CD4-positive, alpha-beta T cell treated with Interleukin-12 subunit alpha and Interleukin-12 subunit beta, for 1 hour (primary cell): Measurements from ENCODE around the gene SYT7.
"Not testable (repeated sequence)": the region's sequence is repeated elsewhere in the genome, so short reads cannot be mapped to it uniquely, and the experiment has no call there.

Experiments
- DNase-seq: peaks from one replicate; pipeline ENCODE4 v3.0.0-alpha.2; 2020

Gene SYT7

DNA sequence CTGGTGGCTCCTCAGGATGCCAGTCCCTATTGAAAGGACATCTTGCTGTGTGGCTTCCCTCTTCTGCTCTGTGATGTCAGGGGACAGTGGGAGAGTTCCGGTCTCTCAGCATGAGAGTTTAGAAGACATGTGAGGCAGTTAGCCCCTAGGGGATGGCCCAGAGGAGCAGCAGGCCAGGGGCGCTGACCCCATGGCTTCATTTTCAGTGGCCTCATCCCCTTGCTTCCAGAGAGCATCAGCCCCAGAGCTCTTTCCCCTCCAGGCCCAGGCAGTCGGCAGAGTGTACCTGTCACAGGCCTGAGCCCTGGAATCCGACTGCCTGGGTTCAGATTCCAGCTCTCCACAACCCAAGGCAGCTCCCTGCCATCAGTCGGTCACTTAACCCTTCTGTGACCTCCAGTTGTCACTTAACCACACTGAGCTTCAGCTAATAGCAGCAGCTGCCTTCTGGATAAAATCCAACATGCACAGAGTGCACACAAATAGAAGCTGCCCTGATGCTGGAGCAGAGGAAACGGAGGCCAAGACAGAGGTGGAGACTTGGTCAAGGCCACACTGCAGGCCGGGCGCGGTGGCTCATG lies 86.4 kb downstream of the SYT7 start:
- DNase-seq, result no peak

DNA sequence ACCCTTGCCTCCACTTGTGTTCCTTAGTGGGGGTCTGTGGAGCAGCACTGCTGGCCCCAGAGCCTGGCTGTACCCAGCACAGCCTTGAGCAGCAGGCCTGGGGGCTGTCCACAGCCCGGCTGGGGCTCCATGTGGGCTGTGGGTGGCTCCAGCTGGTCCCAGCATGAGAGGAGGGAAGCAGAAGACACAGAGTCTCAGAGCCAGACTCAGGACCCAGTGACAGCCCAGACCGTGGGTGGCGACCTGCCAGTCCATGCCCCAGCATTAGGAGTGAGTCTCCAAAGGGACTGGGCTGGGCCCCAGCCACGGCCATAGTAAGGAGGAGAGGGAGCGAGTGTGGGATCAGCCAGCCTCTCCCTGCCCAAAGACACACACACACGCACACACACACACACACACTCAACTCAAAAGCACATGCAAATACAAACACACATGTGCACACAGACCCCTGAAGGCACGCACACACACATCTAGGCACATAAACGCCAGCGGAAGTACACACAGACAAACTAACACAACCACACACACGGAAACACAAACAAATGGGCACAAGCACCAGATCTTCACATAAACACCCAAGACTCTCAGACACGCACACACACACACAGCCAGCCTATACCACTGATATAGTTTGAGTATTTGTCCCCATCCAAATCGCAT lies 89.0 kb downstream of the SYT7 start:
- DNase-seq, result no peak

DNA sequence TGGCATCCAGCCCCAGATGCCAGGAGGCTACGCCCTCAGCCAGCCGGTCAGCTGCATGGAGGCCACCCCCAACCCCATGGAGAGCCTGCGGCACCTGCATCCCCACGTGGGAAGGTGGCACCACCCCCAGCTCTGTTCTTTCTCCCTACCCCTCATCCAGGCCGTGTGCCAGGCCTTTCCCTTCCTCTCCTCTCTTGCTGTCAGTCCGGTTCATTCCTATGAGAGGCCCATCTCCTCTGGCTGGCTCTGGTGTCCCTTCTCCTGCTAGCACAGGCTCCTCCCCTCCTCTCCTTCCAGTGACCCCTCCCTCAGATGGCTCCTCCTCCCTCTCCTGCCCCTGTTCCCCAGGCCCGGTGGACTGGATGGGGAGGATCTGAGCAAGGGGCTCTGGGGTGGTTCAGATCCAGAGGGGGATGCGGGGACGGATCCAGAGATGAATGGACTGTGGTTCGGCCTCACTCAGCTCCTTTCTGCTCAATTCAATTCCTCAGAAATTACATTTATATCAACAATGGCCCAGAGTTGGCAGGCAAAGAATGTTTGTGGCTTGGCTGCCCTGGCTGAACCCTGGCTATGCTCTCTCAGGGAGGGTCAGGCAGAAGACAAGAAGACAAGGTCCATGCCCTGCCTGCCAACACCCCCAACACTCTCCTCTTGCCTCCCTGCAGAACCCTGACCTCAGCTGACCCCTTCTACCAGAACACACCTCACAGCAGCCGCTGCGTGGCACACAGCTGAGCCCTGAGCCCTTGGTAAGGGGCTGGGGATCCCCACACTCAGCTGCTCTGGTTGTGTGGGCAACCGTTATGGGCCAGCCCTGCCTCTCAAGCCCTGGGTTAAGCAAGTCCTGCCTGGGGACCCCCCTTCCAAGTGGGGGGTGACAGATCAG lies 90.8 kb downstream of the SYT7 start:
- no peak for DNase-seq

DNA sequence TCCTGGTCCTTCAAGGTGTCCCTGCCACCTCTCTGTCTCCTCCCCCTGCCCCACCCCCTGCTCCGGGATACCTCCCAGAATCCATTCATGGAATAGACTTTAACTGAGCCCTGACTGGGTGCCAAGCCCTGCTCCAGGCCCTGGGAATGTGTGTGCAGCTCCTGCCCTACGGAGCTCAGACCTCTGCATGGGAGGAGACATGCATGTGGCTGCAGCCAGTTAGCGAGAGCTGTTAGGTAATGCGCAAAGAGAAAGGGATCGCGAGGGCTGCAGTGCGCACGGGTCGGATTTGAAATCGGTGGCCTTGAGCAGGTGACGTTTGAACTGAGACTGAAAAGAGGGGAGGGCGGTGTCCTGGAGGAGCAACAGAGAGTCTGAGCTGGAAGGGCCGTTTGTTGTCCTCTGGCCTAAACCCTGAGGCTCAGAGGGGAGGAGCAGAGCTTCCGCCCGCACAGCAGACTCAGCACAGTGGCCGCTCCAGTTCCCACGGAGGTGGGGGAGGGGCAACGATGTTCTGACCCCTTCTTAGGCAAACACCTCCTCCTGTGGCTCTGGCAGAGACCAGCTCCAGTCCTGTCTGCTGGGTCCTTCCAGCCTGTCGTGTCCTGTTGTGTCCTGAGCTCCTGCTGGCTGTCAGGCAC lies 92.1 kb downstream of the SYT7 start:
- no peak for DNase-seq

DNA sequence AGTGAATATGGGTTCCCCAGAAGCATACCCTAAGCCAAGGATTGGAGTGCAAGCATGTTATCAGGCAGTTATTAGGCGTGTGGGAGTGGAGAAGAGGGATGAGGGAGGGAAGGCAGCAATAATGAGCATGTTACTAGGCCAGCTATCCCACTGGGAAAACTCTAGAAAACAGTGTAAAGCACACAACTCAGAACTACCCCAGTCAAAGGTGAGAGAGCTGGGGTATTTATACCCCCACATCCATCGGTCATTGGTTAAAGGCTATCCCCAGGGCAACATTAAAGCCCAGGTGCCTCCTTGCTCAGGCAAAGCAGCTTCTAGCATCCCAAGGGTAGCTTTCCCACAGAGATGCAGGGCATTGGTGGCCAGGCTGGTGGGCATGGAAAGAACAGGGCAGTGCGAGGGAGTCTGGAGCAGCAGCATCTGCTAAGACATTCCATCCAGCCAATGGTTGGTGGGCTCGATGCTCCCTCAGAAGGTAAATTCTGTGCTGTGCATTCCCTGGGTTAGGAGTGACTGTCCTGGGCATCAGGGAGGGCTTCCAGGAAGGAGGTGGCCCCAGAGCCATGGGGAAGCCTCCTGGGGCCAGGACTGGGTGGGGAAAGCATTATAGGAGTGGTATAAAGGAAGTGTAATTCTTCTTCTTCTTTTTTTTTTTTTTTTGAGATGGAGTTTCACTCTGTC lies 93.4 kb downstream of the SYT7 start:
- DNase-seq, result no peak

DNA sequence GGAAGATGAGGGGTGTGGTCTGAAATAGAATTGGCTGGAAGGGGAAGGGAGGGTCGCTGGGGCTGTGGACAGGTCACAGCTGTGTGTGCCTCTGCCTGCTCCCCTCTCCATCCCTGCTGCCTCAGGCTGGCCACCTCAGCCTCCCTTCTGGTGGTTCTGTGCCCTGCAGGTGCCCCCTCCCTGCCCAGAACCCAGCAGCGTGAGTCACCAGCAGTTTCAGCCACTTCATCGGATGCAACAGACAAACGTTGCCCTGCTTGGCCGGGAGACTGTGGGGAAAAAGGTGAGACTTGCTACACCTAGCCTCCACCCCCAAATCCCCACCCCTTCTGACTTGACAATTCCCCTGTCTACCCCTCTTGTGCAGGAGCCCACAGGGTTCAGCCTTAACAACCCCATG lies 94.1 kb downstream of the SYT7 start:
- no peak for DNase-seq

DNA sequence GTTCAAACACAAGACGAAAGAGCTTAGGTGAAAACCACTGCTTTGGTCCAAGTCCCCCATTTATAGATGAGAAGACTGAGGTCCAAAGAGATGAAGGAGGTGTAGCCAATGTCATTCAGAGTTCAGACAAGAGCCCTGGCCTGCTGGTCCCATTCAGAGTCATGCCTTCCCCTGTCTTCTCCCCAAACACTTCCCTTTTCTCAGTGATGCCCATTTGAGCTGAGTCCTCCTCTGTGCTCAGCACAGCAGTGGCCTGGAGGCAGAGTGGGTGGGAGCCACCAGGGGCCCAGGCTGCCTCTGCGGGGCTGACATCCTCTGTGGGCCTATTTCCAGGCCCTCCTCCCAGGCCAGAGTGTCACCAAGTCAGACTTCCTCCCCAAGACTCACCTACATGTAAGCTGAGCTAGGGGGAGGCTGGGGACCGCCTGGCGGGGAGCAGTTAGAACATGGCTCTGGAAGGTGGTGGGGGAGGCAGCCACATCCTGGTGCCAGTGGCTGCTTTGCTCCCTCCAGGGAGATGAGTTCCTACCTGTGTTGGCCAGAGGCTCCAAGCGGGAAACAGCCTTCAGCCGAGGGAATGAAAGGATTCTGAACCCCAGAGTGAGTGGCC lies 94.8 kb downstream of the SYT7 start:
- DNase-seq, result no peak

DNA sequence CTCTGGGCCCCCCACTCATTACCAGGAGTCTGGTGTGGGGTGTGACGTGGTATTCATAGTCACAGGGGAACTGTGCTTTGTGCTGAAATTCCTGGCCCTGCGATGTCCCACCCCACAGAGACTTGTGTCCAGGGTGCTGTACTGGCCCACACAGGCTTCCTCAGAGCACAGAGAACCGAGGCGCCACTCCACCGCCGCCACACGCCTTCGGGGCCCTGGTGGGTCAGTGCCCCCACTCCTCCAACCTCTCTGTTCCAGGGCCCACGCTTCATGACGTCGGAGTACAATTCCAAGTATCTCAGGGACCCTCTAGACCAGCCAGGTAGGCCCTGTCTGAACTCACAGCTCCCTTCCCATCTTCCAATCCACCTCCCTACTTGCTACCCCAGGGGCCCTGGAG lies 95.8 kb downstream of the SYT7 start:
- no peak for DNase-seq

DNA sequence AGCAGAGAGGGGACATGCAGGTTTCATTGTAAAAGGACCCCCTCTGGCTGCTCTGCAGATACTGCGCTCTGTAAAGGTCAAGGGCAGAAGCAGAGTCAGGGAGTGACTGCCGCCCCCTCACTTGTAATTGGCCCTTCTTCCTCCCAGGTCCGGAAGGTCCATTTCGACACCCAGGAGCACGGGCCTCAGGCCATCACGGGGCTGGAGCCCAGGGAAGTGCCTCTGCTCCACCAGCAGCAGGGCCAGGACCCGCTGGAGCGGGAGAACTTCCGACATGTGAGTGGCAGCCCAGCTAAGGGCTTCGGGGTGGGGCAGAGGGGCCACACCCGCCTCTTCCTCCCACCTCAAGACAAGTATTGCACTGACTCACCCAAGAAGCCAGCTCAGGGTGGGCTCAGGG lies 96.3 kb downstream of the SYT7 start:
- no peak for DNase-seq

DNA sequence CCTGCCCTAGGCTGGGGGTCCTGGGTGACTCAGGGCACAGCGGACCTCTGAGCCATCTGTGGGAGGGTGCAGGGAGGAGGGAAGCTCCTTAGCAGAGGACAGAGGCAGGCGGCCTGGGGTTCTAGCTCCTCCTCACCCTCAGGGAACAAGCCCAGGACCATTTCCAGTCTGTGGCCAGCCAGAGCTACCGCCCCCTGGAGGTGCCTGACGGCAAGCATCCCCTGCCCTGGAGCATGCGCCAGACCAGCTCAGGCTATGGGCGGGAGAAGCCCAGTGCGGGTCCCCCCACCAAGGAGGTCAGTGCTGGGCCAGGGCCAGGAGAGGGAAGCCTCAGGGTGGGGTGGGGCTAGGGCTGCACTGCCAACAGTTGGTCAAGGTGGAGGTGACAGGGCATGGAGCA lies 98.4 kb downstream of the SYT7 start:
- no peak for DNase-seq

DNA sequence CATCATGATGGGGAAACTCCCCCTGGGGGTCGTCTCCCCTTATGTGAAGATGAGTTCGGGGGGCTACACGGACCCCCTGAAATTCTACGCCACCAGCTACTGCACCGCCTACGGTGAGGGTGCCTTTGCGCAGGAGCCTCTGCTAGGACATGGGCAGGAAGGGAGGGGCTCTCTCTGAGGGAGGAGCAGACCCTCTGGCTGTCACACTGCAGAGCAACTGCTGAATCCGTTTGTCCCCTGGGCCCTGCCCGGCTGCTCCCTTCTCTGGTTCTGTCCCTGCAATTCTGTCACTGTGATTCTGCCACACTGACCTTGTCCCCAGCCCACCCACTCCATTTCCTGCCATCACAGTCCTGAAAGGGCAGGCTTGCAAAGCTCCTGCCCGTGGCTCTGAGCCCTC lies 99.1 kb downstream of the SYT7 start:
- no peak for DNase-seq

DNA sequence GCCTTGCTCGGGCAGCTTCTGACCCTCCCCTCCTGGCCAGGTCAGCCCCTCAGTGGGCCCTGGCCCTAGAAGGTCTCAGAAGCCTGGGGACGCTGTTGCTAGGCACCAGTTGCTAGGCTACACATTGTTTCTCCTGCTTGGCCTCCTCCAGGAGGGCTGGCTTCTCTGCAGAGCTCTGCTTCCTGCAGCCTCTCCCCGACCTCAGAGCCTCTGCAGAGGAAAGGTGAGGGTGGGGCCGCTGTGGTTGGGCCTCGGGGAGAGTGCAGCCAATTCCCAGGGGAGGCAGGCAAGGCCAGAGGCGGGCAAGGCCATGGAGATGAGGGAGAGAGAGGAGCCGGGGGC lies 99.9 kb downstream of the SYT7 start:
- no peak for DNase-seq

DNA sequence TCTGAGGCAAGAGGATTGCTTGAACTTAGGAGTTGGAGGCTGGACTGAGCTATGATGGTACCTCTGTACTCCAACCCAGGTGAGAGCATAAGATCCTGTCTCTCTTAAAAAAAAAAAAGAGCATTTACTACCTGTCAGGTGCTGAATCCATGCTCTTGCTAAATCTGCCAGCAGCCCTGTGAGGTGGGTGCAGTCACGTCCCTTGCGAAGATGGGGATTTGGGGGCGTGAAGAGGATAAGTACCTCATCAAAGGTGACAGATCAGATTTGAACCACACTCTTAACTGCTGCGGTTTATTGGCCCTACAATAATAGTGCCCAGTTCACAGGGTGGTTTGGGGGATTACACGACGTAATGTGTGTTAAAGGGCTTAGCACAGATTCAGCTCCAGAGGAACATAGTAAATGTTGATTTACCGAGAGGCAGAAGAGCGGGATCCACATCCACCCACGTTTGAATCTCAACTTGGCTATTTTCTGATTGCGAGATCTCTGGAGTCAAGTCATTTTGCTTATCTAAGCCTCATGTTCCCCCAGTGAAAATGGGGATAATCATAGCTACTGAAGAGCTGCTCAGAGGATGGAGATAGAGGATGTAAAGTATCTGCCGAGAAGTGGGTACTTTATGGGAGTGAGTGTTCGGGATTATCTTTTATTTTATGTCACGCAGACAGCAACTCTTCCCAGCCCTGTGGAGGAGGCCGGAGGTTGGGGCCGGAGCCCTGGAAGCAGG lies 100.4 kb downstream of the SYT7 start:
- no peak for DNase-seq

DNA sequence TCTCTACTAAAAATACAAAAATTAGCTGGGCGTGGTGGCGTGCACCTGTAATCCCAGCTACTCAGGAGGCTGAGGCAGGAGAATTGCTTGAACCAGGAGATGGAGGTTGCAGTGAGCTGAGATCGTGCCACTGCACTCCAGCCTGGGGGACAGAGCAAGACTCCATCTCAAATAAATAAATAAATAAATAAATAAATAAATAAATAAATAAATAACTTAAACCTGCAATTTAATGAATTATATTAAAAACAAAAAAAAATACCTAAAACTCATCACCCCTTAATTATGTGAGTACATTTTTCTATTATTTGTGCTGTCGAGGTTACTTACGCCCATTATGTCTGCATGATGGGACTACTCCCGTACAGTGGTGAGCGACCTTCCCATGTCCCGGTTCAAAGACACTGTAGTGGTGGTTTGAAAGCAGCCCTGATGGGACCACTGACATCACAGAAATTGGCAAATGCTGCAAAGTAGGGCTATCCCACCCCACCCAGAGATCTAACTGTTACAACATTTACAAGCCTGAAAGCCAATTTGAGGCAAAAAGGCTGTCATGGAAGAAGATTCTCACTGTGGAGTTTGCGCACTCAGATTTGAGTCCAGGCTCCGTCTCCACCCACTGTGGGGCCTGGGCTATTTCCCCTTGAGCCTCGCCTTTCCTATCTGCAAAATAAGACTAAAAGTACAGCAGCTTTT lies 101.4 kb downstream of the SYT7 start:
- DNase-seq, result not testable (repeated sequence)

DNA sequence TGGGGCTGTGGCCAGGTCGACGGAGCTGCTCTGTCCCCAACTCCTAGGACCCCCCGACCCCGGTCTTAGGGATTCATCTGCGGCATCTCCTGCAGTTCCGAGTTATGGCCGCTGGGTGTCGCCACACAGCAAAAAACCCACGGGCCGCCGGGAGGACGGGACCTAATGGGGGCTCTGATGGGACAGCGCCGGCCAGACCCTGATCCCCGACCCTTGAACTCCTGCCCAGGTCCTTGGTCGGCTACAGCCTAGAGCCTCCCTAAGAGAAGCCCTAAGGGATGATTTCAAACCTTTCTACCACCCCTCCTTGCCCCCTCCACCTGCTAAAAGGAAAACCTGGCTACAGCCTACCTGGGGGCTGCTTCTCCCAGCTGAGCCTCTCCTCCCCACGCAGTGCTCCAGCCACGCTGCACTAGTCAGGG lies 103.1 kb downstream of the SYT7 start:
- peak; percentile 51 for DNase-seq

DNA sequence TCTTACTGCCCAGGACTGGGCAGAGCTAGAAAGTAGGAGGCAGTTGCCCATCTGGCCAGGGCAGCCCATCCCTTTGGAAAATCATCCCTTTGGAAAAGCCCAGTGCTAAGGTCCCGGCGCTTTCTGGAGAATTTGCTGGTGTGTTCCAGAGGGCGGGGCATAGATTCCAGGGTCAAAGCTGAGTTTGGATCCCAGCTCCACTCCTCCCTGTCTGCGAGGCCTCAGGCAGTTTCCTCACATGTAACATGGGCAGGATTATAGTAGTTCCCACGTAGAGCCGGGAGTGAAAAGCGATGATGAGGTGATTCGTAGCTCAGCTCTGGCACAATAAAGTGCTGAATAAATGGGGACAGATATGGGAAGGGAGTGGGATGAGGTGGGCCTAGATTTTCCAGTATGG lies 103.8 kb downstream of the SYT7 start:
- no peak for DNase-seq

DNA sequence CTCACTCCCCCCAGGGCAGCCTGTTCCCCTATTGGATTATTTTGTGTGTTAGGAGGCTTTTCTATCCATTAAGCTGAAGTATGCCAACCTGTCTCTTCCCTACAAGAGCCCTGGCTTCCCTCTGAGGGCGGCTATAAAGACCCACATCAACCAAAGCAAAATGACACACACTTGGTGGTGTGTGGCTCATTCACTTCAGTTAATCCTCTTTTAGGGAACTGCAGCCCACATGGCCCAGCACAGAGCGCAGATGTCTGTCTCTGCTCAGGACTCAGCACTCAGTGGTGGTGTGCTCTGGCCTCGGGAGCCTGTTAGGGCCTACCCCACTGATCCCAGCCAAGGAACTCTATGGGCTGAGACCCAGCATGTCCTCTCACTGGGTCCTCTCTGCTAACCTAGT lies 104.5 kb downstream of the SYT7 start:
- no peak for DNase-seq

DNA sequence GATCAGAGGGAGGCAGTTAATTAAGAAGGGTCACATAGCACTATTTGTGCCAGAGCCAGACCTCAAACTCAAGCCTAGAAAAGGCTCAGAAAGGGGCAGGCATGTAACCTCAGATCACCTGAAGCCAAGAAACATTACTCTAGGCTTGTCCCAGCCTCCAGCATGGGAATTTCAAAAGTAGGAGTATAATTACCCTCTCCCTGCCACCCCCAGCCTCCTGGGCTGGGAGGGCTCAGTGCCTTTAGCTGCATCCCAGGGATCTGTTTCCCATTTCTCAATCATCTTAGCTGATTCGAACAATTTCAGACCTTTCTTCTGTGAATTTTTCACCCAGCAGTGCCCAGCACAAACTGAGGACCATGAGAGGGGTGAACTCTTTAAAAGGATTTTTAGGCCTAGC lies 105.4 kb downstream of the SYT7 start:
- no peak for DNase-seq

DNA sequence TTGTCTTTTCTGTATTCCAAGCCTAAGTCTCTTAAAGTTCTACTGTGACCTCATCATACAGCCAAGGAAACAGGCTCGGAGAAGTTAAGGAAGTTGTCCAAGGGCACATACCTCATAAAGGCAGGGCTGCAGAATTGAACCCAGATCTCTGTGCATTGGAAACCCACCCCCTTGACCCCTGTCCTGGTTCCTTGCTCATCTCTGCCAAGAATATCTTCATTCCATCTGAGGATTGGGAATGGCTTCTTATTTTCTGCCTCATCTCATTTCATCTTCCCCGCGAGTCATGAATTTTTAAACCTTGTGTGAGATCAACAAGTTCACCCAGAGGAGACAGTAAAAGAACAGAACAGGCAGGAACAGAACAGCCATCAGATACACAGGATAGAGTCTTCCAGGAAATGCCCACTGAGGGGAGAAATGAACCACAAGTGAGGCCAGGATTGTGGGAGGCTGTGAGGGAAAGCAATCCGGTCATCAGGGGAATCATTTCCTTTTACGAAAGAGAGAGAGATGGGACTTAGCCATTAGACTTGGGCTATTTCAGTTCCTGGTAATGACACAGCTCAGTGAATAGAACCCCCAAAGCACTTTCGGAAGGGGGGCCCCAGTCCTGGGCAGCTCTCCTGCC lies 106.7 kb downstream of the SYT7 start:
- DNase-seq, result no peak

DNA sequence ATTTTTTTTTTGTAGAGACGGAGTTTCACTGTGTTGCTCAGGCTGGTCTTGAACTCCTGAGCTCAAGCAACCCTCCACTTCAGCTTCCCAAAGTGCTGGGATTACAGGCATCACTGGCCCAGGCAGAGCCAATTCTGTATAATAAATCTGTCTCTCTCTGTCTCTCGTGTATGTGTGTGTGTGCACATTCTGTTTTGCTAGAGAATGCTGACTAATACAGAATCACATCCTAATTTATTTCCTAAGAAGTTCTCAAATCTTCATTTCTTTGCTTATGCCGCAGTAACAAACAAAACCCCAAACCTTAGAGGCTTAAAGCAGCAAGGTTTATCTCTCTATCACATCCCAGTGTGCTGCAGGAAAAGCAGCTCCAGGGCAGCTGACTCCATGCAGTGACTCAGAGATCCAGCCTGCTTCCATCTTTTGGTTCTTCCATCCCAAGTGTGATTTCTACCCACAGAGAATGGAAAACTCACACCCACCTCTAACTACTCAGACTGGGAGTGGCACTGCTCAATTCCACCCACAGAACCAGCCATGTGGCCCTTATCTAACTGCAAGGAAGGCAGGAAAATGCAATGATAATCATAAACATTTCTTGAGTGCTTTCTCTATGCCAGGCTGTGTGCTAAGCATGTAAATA lies 107.4 kb downstream of the SYT7 start:
- DNase-seq, result no peak
